NCI-H146 (cell line): ENCODE results near the gene MYO3B.

Experiments
- DNase-seq: peaks from one replicate; lab custom pipeline; 2025; lab: John Stamatoyannopoulos, UW

The MYO3B gene, protein sequence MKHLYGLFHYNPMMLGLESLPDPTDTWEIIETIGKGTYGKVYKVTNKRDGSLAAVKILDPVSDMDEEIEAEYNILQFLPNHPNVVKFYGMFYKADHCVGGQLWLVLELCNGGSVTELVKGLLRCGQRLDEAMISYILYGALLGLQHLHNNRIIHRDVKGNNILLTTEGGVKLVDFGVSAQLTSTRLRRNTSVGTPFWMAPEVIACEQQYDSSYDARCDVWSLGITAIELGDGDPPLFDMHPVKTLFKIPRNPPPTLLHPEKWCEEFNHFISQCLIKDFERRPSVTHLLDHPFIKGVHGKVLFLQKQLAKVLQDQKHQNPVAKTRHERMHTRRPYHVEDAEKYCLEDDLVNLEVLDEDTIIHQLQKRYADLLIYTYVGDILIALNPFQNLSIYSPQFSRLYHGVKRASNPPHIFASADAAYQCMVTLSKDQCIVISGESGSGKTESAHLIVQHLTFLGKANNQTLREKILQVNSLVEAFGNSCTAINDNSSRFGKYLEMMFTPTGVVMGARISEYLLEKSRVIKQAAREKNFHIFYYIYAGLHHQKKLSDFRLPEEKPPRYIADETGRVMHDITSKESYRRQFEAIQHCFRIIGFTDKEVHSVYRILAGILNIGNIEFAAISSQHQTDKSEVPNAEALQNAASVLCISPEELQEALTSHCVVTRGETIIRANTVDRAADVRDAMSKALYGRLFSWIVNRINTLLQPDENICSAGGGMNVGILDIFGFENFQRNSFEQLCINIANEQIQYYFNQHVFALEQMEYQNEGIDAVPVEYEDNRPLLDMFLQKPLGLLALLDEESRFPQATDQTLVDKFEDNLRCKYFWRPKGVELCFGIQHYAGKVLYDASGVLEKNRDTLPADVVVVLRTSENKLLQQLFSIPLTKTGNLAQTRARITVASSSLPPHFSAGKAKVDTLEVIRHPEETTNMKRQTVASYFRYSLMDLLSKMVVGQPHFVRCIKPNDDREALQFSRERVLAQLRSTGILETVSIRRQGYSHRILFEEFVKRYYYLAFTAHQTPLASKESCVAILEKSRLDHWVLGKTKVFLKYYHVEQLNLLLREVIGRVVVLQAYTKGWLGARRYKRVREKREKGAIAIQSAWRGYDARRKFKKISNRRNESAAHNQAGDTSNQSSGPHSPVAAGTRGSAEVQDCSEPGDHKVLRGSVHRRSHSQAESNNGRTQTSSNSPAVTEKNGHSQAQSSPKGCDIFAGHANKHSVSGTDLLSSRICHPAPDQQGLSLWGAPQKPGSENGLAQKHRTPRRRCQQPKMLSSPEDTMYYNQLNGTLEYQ (N-terminal part only)

GRCh38 chr2:170177950-170178781 lies at the start of gene MYO3B:
MYO3B (plus strand) TSS chr2:170178147; CDS start chr2:170178288, 141 bp downstream.
- DNase-seq, result peak; percentile 44

GRCh38 chr2:170139276-170139967 lies 38.5 kb upstream of the MYO3B start:
- DNase-seq, result no peak

- DNase-seq, result no peak
Measured at GRCh38 chr2:170140561-170140960, 37.4 kb upstream of the MYO3B start.

GRCh38 chr2:170141865-170142264 lies 36.1 kb upstream of the MYO3B start:
- DNase-seq, result no peak

DNA sequence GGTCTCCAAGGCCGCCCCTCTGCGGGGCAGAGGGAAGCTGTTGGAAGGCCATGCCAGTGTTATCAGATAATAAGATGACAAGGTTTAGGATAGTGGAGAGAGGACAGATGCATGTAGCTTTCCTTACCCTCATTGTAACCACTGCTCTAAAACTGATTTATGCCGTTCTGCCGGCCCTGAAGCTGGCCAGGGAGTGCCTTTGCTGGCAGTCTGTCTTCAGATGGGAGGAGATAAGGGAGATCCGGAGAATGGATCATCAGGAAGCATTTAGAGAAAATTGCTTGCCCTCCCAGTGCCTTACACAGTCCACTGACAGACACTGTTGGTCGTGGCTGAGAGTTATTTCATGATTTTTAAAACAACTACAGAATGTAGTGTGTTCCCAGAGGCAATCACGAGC lies 35.4 kb upstream of the MYO3B start:
- DNase-seq, result no peak

DNA sequence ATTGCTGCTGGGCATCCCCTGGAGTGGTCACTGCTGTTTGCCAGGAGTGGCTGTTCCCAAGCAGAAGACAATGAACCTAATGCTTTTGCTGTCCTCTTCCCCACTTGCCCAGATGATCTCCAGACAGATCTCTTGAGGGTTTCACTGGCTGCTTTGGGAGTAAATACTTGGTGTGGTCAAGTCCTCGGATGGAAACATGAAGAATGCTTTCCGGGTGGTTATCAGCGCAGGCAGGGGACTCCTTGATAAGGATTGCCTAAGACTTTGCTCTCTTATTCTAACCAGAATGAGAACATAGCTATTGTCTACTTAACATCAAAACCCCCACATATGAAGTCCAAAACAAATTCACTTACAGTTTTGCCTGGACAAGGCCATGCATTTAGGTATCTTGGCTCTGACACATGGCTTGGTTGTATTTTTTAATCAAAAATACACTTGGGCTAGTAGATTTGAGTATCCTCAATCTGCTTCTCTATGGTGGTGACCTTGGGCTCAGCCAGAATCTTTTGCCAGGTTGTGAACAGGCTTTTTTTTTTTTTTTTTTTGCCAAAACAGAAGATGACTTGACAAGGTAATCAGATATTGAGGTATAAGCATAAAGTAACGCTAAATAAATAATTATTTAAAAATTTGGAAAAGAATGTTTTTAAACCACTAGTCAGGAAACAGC lies 34.8 kb upstream of the MYO3B start:
- DNase-seq, result no peak

DNA sequence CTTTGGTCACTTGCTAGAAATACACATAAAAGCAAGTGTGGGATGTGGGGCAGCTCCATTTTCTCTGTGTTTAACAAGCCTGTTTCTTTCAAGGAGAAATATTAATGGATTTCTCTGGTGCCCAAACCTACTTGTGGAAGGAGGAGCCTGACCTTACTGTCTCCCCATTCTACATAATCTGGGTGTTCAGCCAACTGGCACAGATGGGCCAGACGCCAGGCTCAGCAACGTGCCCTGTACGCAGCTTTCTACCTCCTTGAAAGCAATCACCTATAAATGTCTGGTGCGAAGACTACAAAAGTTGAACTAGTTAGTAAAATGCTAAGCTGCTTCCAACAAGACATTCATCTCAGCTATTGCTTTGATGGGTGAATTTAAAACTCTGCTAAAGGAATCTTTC lies 33.2 kb upstream of the MYO3B start:
- no peak for DNase-seq

GRCh38 chr2:170145191-170145590 lies 32.8 kb upstream of the MYO3B start:
- DNase-seq, result no peak

- no peak for DNase-seq
Measured at GRCh38 chr2:170145675-170146432, 32.1 kb upstream of the MYO3B start.

- peak; percentile 49 for DNase-seq
Measured at GRCh38 chr2:170146784-170147183, 31.2 kb upstream of the MYO3B start.

- DNase-seq, result no peak
Measured at GRCh38 chr2:170147576-170147975, 30.4 kb upstream of the MYO3B start.

DNA sequence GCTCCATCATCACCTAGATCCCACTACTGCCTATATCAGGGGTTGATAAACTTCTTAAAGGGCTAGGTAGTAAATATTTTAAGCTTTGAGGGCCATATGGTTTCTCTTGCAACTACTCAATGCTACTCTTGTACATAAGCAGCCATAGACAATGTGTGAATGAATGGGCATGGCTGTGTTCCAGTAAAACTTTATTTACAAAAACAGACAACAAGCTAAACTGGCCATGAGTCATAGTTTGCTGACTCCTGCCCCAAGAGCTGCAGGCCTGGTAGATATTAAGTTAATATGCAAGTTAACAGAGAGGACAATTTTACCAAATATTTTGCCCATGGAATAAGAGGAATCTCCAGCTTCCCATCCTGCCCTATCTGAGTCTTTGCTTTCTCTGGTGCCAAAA lies 29.8 kb upstream of the MYO3B start:
- no peak for DNase-seq

DNA sequence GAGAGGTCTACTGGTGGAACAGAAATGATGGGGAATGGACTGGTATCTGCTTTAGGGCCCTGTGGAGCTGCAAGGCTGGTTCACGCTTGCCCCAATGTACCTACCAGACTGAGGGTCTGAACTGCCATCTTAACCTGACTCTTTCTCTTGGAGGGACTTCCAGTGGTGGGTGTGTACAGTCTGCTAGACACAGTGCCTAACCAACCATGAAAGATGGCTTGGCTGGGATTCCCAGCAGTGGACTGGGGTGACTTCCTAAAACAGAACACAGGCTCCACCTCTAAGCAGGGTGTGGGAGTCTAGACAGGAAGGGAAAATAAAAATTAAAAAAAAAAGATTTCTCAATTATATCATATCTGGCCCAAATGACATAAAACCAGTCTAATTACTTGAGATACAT lies 25.5 kb upstream of the MYO3B start:
- no peak for DNase-seq

DNA sequence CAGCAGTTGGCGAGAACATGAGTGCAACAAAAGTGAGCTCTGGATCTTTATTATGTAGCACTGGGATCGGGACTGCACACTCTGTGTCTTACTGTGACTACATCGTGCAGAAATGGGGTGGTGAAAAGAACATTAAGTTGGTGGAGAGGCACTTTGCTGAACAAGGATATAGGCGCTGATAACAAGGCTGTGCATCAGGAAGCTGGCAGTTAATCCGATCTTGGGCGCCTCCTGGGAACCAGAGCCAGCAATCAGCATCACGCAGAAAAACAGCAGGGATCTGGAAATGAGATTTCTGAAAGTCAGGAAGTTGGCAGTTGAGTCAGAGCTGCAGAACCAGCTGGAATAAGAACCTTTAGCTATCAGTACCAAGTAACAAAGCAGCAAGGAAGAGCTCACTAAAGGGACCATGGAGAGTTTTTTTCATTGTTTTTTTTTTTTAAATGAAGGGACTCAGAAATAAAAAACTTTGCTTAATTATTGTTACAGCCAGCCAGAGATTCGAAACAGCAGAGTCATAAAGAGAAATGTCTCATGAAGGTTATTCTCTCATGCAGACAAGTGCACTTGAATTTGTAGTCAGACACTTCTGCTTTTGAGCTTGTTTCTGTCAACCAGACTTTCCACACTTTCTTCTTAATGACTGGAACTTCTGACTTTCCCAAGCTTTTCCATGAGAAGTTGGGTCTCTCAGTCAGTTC lies 22.8 kb upstream of the MYO3B start:
- DNase-seq, result no peak

DNA sequence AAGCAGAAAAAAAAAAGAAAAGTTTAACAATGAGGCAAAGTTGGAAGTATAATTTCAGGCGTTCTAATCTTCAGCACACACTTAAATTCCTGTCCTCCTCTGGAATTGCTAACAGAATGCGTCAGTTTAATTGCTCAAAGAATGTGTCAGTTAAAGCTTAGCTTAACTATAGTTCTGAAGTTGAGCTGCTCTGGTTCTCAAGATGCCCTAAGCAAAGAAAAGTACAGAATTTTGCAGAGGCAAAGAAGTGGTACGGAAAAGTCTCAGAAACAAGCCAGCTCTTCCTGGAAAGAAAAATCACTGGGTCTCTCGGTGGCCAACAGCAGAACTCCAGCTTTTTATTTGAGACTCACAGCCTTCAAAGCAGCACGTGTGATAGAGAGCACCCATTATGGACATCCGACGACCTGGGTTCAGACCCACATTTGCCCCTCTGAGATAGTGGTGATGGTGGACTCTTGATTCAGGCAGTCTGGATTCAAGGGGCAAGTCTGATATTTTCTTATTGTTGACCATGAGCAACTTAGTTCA lies 22.2 kb upstream of the MYO3B start:
- no peak for DNase-seq

GRCh38 chr2:170156592-170156991 lies 21.4 kb upstream of the MYO3B start:
- no peak for DNase-seq

DNA sequence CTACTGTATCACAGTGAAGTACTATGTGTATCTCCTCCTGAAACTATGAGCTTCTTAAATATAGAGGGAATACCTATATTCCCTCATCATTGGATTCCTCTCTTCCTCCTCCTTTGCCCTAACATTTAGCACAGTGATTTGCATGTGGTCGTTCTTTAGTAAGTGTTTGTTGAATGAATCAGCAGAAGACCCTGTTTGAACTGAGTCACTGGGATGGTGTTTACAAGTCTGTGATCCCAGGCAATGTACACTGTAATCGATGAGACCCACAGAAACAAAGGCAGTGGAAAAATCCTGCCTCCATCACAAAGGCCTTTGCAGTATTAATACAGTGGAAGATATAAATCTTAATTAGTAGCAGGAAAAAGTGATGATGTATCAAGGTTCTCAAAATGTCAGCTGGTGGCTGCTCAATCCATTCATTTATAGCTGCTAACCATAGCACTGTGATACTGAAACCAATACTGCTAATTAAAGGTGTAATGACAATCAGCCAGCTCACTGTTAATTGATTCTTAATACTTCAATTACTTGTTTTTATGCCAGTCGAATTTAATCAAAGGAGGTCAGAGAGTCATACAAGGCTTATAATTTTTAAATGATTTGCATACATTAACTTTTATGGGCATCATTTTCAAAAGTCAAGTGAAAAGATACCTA lies 20.8 kb upstream of the MYO3B start:
- DNase-seq, result peak; percentile 27

DNA sequence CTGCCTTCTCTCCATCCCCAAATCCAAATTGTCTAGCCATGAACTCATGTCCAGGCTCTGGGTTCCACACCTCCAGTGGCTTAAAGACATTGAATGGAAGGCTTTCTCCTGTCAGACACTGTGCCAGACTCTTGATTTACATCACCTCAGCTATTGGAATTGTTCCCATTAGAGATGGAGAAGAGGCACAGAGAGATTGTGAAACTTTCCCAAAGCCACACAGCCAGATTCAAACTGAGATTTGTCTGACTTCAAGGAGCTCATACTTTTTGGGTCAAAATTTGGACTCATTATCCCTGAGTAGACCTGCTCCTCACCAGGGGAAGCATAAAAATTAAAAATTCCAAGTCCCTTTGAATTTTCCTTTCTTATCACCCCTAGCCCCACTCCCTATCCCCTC lies 18.9 kb upstream of the MYO3B start:
- DNase-seq, result no peak
